A549 treated with AZD9567 at 1 μM for 4 hours (cell line): ENCODE results near the gene LRIT1. TPM values are rescaled to one million over a fixed set of nuclear protein-coding genes. Genes with fewer than 3 reads are reported as not detected.

Experiments
- total RNA-seq: library from RNA; stranded (reverse); fragments of 200-300 nt; extraction: Qiagen RNA extraction; gene quantifications from 5 replicates; pipeline ENCODE4 v1.2.3, GENCODE V29; 2022; ENCODE audit not compliant: insufficient read depth

LRIT1 gene
- not detected in 5 replicates for total RNA-seq

GRCh38 chr10:84241185-84241790 is at the start of gene LRIT1:
Gene LRIT1, minus strand, starts transcription at chr10:84241546. Its CDS starts 107 bp downstream, at chr10:84241439.

GRCh38 chr10:84244651-84245270 is 3.4 kb upstream of the LRIT1 start, which contains the start of gene RGR:
Gene RGR, plus strand, starts transcription at chr10:84245053. Its CDS starts 38 bp downstream, at chr10:84245091.

GRCh38 chr10:84225427-84226173 is 15.7 kb downstream of the LRIT1 start, which contains the start of gene LRIT2:
Gene LRIT2, minus strand, starts transcription at chr10:84225544. Its CDS starts 24 bp downstream, at chr10:84225520.

GRCh38 chr10:84194424-84195043 is 46.8 kb downstream of the LRIT1 start, which contains the start of gene CDHR1:
Gene CDHR1, plus strand, starts transcription at chr10:84194537. Its CDS starts 224 bp downstream, at chr10:84194761.

Other genes with a start within 250 kb of the LRIT1 start
- gene GHITM, start 102.0 kb downstream of the LRIT1 start, total RNA-seq: 185 to 209 TPM (median 205 TPM) in 5 replicates
- gene GPR15LG, start 67.7 kb downstream of the LRIT1 start, total RNA-seq: not detected in 5 replicates
- gene CDHR1, start 47.0 kb downstream of the LRIT1 start, total RNA-seq: 0.05 to 0.19 TPM (median 0.07 TPM) in 4 of 5 replicates, not detected in the other
- gene LRIT2, start 16.0 kb downstream of the LRIT1 start, total RNA-seq: not detected in 5 replicates
- gene RGR, start 3.5 kb upstream of the LRIT1 start, total RNA-seq: not detected in 5 replicates
- 9.7 to 13.3 TPM (median 12.0 TPM) in 5 replicates for gene CCSER2, start 87.0 kb upstream of the LRIT1 start, total RNA-seq